GM18907 (cell line): ENCODE results near the gene ARHGAP20.
"Not testable (repeated sequence)": the region's sequence is repeated elsewhere in the genome, so short reads cannot be mapped to it uniquely, and the experiment has no call there.

Experiments
- ATAC-seq: cut with Tn5 transposase; IDR thresholded peaks from one replicate; pipeline ENCODE4 v1.9.1; 2021; ENCODE audit warnings: mild to moderate bottlenecking, moderate library complexity; ENCODE audit not compliant: unreplicated experiment

ARHGAP20 gene

GRCh38 chr11:110716361-110716760, 4.1 kb upstream of the ARHGAP20 start:
- no peak for ATAC-seq

- no peak for ATAC-seq
Measured at GRCh38 chr11:110715541-110715940, 3.3 kb upstream of the ARHGAP20 start.

GRCh38 chr11:110713449-110713776, 1.2 kb upstream of the ARHGAP20 start:
- ATAC-seq = no peak

- ATAC-seq = peak; percentile 42
Measured at GRCh38 chr11:110712659-110713448, 617 bp upstream of the ARHGAP20 start.

- ATAC-seq = peak; percentile 1
Measured at GRCh38 chr11:110711448-110711775, 825 bp downstream of the ARHGAP20 start.

GRCh38 chr11:110710628-110711381, 1.4 kb downstream of the ARHGAP20 start:
- ATAC-seq = no peak

- ATAC-seq = no peak
Measured at GRCh38 chr11:110704210-110704864, 7.9 kb downstream of the ARHGAP20 start.

GRCh38 chr11:110691926-110692325, 20.3 kb downstream of the ARHGAP20 start:
- ATAC-seq = no peak

GRCh38 chr11:110689306-110689705, 22.9 kb downstream of the ARHGAP20 start:
- no peak for ATAC-seq

- no peak for ATAC-seq
Measured at GRCh38 chr11:110679323-110679975, 32.8 kb downstream of the ARHGAP20 start.

- ATAC-seq = no peak
Measured at GRCh38 chr11:110675548-110675947, 36.7 kb downstream of the ARHGAP20 start.

GRCh38 chr11:110665689-110666465, 46.4 kb downstream of the ARHGAP20 start:
- ATAC-seq = no peak

- ATAC-seq = no peak
Measured at GRCh38 chr11:110655967-110656366, 56.3 kb downstream of the ARHGAP20 start.

- ATAC-seq = no peak
Measured at GRCh38 chr11:110654456-110654855, 57.8 kb downstream of the ARHGAP20 start.

GRCh38 chr11:110645253-110645652, 67.0 kb downstream of the ARHGAP20 start:
- no peak for ATAC-seq

GRCh38 chr11:110634370-110634769, 77.9 kb downstream of the ARHGAP20 start:
- no peak for ATAC-seq

- no peak for ATAC-seq
Measured at GRCh38 chr11:110631551-110631950, 80.7 kb downstream of the ARHGAP20 start.

- no peak for ATAC-seq
Measured at GRCh38 chr11:110629594-110629993, 82.6 kb downstream of the ARHGAP20 start.

GRCh38 chr11:110621826-110622225, 90.4 kb downstream of the ARHGAP20 start:
- no peak for ATAC-seq

- not testable (repeated sequence) for ATAC-seq
Measured at GRCh38 chr11:110619366-110619765, 92.9 kb downstream of the ARHGAP20 start.

- ATAC-seq = no peak
Measured at GRCh38 chr11:110614031-110614430, 98.2 kb downstream of the ARHGAP20 start.
